ENCODE measurements around the gene TRPC4AP.

DNA sequence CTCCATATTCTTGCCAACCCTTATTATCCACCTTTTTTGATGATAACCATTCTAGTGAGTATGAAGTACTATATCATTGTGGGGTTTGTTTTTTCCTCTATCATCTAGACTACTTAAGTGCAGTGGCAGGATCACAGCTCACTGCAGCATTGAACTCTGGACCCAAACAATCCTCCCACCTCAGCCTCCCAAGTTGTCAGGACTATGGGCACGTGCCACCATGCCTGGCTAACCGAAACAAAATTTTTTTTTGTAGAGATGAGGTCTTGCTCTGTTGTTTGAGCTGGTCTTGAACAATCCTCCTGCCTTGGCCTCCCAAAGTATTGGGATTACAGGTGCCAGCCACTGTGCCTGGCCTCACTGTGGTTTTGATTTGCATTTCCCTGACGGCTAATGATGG, 67.5 kb downstream of the TRPC4AP start:
- TF ChIP-seq TOX (CRISPR knock-in tag; IDR thresholded peaks at IDR 0.05; ENCODE audit: borderline replicate concordance) (no peak), PATZ1 (CRISPR knock-in tag; IDR thresholded peaks at IDR 0.05; ENCODE audit: borderline replicate concordance) (no peak), ARNTL (CRISPR knock-in tag; IDR thresholded peaks at IDR 0.05; ENCODE audit: borderline replicate concordance, low read depth) (no peak), ZNF70 (CRISPR knock-in tag; IDR thresholded peaks at IDR 0.05) (no peak)
